CD4-positive, alpha-beta T cell treated with Interleukin-17A for 4 hours (primary cell): ENCODE data around the gene CNN2.

Experiments
- DNase-seq: peaks from one replicate; pipeline ENCODE4 v3.0.0-alpha.2; 2020; ENCODE audit warnings: mixed read lengths

The CNN2 gene

DNA sequence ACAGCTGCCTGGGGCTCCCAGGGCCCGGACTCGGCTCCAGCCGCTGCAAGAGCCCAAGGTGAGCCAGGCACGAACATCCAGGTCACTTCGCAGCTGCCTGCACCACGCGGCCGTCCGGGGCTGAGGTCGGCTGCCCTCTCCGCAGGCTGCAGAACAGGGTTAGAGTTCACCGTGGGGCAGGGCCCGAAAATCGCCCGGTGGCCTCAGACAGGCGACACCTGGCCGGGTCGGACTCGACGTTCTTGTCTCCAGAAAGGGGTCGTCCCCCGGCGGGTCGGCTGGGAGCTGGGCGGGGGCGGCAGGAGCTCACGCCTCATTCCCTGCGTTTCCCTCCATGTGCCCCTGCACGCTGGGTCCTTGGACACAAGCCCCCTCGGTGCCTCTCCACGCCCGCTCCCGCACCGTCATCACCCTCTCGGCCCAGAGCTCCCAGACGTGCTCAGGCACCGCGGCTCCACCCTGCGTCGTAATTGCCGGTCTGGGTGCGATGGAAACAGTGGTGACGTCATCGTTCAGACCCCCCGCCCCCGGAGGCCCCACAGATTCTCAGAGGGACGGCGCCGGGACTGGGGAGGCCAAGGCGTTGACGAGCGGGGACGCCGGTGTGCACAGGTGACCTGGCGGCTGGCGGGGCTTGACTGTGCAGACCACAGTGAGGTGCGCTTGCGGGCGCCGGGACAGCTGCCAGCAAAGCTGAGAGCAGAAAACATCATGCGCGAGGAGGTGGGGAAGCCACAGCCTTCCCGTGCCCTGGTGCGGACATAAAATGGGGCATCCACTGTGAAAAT lies 30.2 kb upstream of the CNN2 start:
- peak; percentile 78 for DNase-seq

GRCh38 chr19:998064-998463 lies 28.3 kb upstream of the CNN2 start:
- DNase-seq = no peak

DNA sequence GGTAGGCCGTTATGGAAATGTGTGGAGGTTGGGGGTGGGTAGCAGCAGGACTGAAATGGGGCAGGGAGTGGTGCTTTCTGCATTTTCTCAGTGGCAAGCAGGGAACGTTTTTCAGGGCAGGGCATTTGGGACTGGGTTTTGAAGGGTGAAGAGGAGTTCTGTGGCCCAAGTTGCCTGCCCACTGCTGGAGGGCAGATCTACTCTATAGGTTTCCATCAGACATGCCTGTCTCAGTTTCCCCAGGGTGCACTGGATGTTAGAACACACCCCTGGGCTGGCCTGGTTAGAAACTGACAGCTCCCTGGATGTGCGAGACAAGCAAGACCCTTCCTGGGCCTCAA lies 27.1 kb upstream of the CNN2 start:
- DNase-seq = no peak

DNA sequence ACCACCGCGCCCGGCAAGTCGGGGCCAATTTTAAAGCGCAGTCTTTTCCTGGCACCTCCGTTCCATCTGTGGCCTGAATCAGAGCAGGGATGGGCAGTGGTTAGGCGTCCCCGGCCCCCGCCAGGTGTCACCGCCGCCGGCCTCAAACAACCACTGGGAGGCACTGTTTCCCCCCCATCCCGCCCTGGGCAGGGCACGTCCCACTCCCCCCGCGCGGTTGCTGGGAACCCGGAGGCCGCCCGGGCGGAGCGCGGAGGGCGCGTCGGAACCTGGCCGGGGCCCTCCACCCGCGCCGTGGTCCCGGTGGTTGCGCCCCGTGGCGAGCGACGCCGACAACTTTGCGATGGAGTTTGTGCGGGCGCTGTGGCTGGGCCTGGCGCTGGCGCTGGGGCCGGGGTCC lies 26.3 kb upstream of the CNN2 start, which contains the start of gene GRIN3B:
Gene GRIN3B, plus strand, starts transcription at position 325 of the 400 bp plus-strand sequence. Its CDS starts 19 bp downstream, at position 344.
- peak; percentile 74 for DNase-seq

DNA sequence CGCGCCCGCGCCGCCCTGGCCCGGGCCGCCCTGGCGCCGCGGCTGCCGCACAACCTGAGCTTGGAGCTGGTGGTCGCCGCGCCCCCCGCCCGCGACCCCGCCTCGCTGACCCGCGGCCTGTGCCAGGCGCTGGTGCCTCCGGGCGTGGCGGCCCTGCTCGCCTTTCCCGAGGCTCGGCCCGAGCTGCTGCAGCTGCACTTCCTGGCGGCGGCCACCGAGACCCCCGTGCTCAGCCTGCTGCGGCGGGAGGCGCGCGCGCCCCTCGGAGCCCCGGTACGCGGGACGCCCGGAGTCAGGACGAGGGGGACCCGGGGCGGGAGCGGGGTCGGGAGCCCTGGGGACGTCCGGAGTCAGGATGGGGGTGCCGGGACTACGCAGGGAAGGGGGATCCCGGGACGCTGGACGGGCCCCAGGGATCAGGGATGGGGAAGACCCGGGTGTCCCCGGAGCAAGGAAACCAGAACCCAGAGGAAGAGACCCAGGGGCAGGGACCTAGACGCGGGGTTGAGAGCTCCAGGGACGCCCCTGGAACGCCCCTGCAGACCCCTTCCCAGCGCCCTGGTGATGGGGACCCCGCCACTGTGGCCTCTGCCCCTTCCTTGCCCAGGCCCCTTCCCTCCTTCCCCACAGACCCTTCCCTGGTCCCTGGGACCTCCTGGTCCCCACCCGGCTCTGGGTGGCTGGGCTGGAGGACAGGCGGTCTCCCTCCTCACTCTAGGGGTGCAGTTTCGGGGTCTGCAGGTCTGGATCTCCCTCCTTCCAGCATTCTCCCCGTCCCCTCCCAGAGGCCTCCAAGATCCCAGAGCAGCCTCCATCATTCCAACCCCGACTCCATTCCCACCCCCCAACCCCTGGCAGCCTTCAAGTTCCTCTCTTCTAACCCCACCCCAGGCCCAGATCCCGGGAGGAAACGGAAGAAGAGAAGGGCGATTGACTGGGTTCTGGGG lies 25.5 kb upstream of the CNN2 start:
- no peak for DNase-seq

DNA sequence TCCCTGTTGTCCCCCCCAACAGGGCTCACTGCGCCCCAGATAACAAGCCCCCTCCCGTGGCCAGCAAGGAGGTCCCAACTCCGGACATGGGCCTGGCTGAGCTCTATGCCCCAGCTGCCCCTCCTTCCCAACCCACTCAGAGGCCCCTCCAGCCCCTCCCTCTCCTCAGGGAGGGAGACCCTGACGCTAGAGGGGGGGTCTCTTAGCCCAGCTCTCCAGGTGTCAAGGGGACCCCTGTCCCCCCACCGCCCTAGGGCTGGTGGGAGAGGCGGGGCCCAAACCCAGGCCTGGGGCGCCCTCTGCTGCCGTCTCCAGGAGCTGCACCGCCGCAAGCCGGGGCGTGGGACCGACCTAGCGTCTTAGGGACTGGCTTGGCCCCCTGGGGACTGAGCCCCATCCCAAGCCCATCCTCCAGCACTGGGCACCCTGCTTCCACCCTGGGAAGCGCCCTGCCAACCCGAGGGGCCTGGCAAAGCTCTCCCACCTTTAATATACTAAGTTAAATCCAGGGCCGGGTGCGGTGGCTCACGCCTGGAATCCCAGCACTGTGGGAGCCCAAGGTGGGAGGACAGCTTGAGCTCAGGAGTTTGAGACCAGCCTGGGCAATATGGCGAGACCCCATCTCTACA lies 24.8 kb upstream of the CNN2 start:
- peak; percentile 80 for DNase-seq

DNA sequence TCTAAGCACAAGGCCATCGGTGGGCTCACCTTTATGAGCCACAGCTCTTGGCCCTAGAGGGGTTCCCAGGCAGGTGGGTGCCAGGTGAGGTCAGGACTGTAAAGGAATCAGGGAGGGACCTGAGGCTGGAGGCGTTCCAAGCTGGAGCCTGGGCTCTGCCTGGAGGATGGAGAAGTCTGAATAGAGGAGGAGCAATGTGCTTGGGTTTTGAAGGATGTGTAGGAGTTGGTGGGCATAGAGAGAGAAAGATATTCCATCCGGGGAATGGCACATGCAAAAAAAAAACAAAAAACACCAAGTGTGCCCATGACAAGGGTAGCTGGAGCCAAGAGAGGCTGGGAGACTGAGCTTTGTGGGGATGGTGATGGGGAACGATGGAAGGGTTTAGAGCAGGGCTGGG lies 23.8 kb upstream of the CNN2 start:
- no peak for DNase-seq

DNA sequence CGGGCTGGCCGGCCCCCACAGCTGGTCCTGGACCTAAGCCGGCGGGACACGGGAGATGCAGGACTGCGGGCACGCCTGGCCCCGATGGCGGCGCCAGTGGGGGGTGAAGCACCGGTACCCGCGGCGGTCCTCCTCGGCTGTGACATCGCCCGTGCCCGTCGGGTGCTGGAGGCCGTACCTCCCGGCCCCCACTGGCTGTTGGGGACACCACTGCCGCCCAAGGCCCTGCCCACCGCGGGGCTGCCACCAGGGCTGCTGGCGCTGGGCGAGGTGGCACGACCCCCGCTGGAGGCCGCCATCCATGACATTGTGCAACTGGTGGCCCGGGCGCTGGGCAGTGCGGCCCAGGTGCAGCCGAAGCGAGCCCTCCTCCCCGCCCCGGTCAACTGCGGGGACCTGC lies 23.1 kb upstream of the CNN2 start:
- DNase-seq = no peak

GRCh38 chr19:1004204-1004802 lies 22.1 kb upstream of the CNN2 start:
- no peak for DNase-seq

GRCh38 chr19:1004803-1005664 lies 21.4 kb upstream of the CNN2 start:
- DNase-seq = no peak

DNA sequence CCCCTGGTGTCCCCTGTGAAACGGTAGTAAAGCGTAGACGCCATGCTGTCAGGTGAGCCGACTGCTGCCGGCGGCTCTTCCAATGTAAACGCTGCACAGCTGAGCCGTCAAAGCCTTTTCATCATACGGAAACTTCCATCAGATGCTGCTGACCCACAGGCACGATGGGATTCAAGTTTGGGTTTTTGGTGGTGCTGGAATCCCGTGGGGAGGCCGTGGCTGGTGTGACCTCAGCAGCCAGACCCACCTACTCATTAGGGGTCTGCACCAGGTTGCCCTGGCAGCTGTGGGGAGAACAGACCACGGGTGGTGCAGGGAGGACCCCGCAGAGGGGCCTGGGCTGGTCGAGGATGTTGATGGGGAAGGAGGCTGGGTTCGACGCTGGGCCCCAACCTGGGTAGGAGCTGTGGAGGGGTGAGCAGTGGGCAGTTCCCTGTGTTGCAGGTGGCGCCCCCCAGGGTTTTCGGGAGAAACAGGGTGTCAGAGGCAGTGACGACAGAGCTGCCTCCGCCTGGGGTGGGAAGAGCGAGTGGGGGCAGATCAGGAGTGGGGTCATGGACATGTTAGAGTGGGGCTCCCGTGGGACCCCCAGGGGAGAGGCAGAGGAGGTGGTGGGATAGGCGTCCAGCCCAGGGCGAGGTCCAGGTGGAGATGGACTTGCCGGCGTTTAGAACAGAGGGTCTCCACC lies 19.6 kb upstream of the CNN2 start:
- no peak for DNase-seq

GRCh38 chr19:1007399-1008251 lies 18.8 kb upstream of the CNN2 start:
- no peak for DNase-seq

GRCh38 chr19:1008268-1009040 lies 18.0 kb upstream of the CNN2 start:
- no peak for DNase-seq

DNA sequence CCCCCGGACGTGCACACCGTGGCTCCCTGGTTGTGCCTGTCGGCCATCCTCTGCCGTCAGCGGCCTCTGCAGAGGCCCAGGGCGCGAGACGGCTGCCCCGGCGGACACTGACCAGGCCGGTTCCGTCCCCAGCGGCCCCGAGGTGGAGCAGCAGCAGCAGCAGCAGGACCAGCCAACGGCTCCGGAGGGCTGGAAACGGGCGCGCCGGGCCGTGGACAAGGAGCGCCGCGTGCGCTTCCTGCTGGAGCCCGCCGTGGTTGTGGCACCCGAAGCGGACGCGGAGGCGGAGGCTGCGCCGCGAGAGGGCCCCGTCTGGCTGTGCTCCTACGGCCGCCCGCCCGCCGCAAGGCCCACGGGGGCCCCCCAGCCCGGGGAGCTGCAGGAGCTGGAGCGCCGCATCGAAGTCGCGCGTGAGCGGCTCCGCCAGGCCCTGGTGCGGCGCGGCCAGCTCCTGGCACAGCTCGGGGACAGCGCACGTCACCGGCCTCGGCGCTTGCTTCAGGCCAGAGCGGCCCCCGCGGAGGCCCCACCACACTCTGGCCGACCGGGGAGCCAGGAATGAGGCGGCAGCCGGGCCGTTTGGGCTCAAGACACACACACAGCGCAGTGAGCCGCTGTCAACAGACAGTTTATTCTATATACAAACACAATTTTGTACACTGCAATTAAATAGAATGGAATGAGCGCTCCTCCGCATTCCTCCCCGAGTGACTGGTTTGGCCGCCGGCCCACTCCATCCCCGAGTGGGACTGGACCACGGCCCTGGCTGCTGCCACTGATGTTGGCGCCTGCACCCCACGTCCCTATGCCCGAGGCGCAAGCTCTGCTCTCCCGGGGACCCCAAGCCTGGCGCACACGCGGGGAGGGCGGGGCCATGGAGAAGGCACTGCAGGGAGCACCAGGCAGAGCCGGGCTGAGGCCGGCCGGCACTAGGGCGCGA lies 17.1 kb upstream of the CNN2 start:
- no peak for DNase-seq

DNA sequence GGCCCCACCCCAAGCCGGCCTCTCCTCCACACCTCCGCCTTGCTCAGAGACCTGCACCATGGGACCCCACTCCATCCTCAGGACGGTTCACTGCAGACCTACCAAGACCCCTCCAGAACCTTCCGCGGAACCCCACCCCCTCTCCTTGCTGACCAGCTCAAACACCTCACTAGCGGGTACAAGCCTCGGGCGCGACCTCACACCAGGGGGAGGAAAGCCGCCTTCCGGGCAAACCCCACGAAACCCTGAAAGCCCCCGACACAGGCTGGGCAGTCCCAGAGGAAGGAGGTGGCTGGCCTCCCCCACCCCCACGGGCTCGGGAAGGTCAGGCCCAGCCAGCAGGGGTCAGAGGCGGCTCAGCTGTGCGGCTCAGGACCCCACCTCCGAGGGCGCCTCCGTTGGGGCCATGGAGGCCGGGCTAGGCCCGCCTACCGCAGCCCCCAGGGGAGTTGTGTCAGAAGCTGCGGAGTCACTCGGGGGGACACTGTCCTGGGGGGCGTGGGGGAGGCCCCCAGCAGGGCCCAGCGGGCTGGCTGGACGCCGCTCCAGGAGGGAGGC lies 16.3 kb upstream of the CNN2 start:
- DNase-seq = no peak

GRCh38 chr19:1010586-1011510 lies 15.6 kb upstream of the CNN2 start:
- no peak for DNase-seq

GRCh38 chr19:1011831-1012333 lies 14.5 kb upstream of the CNN2 start:
- DNase-seq = no peak
